CD14-positive monocyte (primary cell): ENCODE data around the gene CELF2. TPM values are rescaled to one million over a fixed set of nuclear protein-coding genes. Genes with fewer than 3 reads are reported as not detected.

Experiments
- DNase-seq, 3 donors: peaks; one replicate each; pipeline ENCODE4 v3.0.0-alpha.2; 2011 to 2022
- H2AFZ ChIP-seq: 2 replicates; pipeline ENCODE4 v1.6.0; 2012; ENCODE audit warnings: mild to moderate bottlenecking, low read depth, low read length, inconsistent platforms; ENCODE audit not compliant: insufficient read depth, poor library complexity, severe bottlenecking
- H3K27ac ChIP-seq, 2 donors: 1 replicate in 1 of 2; 2 replicates in 1 of 2; pipeline ENCODE4 v1.5.1; 2012 to 2013; ENCODE audit warnings: low read length in 2 of 2, control low read depth in 1 of 2, inconsistent platforms in 1 of 2, low read depth in 1 of 2, mild to moderate bottlenecking in 1 of 2
- H3K27me3 ChIP-seq, 2 donors: one replicate each; pipeline versions ENCODE4 v1.6.0 to v1.6.1; 2011 to 2013; ENCODE audit warnings: low read length in 2 of 2; ENCODE audit not compliant: control insufficient read depth in 2 of 2, insufficient read depth in 2 of 2
- H3K36me3 ChIP-seq, 2 donors: replicated peaks in 1 of 2; 1 replicate in 1 of 2; 2 replicates in 1 of 2; pipeline versions ENCODE4 v1.5.1 to v1.6.1; 2012 to 2013; ENCODE audit warnings: low read length in 2 of 2, control low read depth in 1 of 2, inconsistent platforms in 1 of 2, mild to moderate bottlenecking in 1 of 2; ENCODE audit not compliant: insufficient read depth in 2 of 2, control insufficient read depth in 1 of 2
- H3K4me1 ChIP-seq, 2 donors: 1 replicate in 1 of 2; 2 replicates in 1 of 2; pipeline versions ENCODE4 v1.5.1 to v1.6.1; 2012 to 2013; ENCODE audit warnings: low read length in 2 of 2, control low read depth in 1 of 2, inconsistent platforms in 1 of 2, mild to moderate bottlenecking in 1 of 2, moderate library complexity in 1 of 2; ENCODE audit not compliant: insufficient read depth in 2 of 2, control insufficient read depth in 1 of 2
- H3K4me2 ChIP-seq: replicated peaks from 2 replicates; pipeline ENCODE3; 2012; ENCODE audit warnings: low read length, moderate library complexity, mild to moderate bottlenecking; ENCODE audit not compliant: poor library complexity, severe bottlenecking; ENCODE audit errors: extremely low read depth
- H3K4me3 ChIP-seq, 3 experiments: fragments of 200-600 bp in 1 of 3; sonication (generic) in 1 of 3; replicated peaks in 1 of 3; 1 replicate in 2 of 3; 2 replicates in 1 of 3; pipeline ENCODE4 v1.5.1; 2011 to 2013; ENCODE audit warnings: low read length in 3 of 3, mild to moderate bottlenecking in 3 of 3, control low read depth in 2 of 3, low read depth in 2 of 3, inconsistent platforms in 1 of 3, moderate library complexity in 1 of 3
- H3K79me2 ChIP-seq: 2 replicates; pipeline ENCODE4 v1.6.0; 2012; ENCODE audit warnings: mild to moderate bottlenecking, control low read depth, inconsistent platforms, low read length, moderate library complexity; ENCODE audit not compliant: insufficient read depth
- H3K9ac ChIP-seq: 2 replicates; pipeline ENCODE4 v1.6.0; 2017; ENCODE audit warnings: low read length, mild to moderate bottlenecking; ENCODE audit not compliant: insufficient read depth, poor library complexity, severe bottlenecking
- H3K9me3 ChIP-seq, 2 donors: replicated peaks in 1 of 2; 1 replicate in 1 of 2; 2 replicates in 1 of 2; pipeline versions ENCODE4 v1.5.1 to v1.6.1; 2012 to 2013; ENCODE audit warnings: low read length in 2 of 2, control low read depth in 1 of 2; ENCODE audit not compliant: control insufficient read depth in 1 of 2, insufficient read depth in 1 of 2
- H4K20me1 ChIP-seq: 2 replicates; pipeline ENCODE4 v1.6.0; 2012; ENCODE audit warnings: mild to moderate bottlenecking, low read length, control low read depth, moderate library complexity; ENCODE audit not compliant: insufficient read depth
- H3K27ac Mint-ChIP-seq, 7 donors: one replicate each; pipeline ENCODE4 v1.8.0; 2020; ENCODE audit warnings: mild to moderate bottlenecking in 7 of 7, mixed read lengths in 7 of 7, moderate library complexity in 6 of 7, inconsistent platforms in 2 of 7
- H3K27me3 Mint-ChIP-seq, 3 donors: one replicate each; pipeline ENCODE4 v1.8.0; 2021 to 2022; ENCODE audit warnings: low read depth in 3 of 3, mild to moderate bottlenecking in 3 of 3, mixed read lengths in 3 of 3, moderate library complexity in 3 of 3, inconsistent platforms in 1 of 3
- H3K36me3 Mint-ChIP-seq, 2 donors: one replicate each; pipeline ENCODE4 v1.8.0; 2020; ENCODE audit warnings: mixed read lengths in 2 of 2, inconsistent platforms in 1 of 2, mild to moderate bottlenecking in 1 of 2
- H3K4me1 Mint-ChIP-seq: one replicate; pipeline ENCODE4 v1.8.0; 2020; ENCODE audit warnings: mild to moderate bottlenecking, mixed read lengths
- H3K4me3 Mint-ChIP-seq, 2 donors: one replicate each; pipeline ENCODE4 v1.8.0; 2020; ENCODE audit warnings: mild to moderate bottlenecking in 2 of 2, mixed read lengths in 2 of 2, moderate library complexity in 1 of 2
- H3K9me3 Mint-ChIP-seq, 7 donors: one replicate each; pipeline ENCODE4 v1.8.0; 2020 to 2022; ENCODE audit warnings: mixed read lengths in 7 of 7, mild to moderate bottlenecking in 6 of 7, moderate library complexity in 6 of 7, inconsistent platforms in 2 of 7
- CTCF ChIP-seq: fragments of 200-600 bp; IDR thresholded peaks from one replicate; pipeline ENCODE4 v1.8.0; 2022; ENCODE audit warnings: antibody characterized with exemption, mild to moderate bottlenecking
- WGBS: methylation state at CpG from one replicate; pipeline ENCODE4 v1.1.5; 2013; ENCODE audit warnings: missing lambda C conversion rate; ENCODE audit not compliant: insufficient coverage; 5-methylcytosine and 5-hydroxymethylcytosine counted together
- intact Hi-C, 2 donors: fragments of 100-400 bp; cut with micrococcal nuclease; formaldehyde crosslinking; loops; one replicate each; pipeline versions ENCODE4 v1.15.0 to v1.15.1; 2023
- polyA plus RNA-seq, 3 donors: library from polyadenylated mRNA; depleted of rRNA in 1 of 3; unstranded in 2 of 3; stranded (reverse) in 1 of 3; fragments of 300-500 nt in 2 of 3; fragments of >200 nt in 1 of 3; fragmentation: Illumina TruSeq in 2 of 3; gene quantifications; 1 replicate in 2 of 3; 2 replicates in 1 of 3; pipeline ENCODE4 v1.2.3, GENCODE V29; 2012 to 2021

The CELF2 gene
- polyA plus RNA-seq, 3 donors = 53.5 to 93.3 (median 80.5) TPM

GRCh38 chr10:11161910-11162309, 144.2 kb downstream of the CELF2 start:
- Mint-ChIP-seq H3K4me3 (no peak overlapping the region), H3K9me3 (peaks cover 0 to 3% (median 0%) of the 10 kb centered on the region in 7 donors), H3K27ac (peak overlapping the region in 6 of 7 donors; percentile 93 to 99 (median 98)), H3K4me1 (peaks cover 66% of the 10 kb centered on the region), H3K36me3 (peaks cover 2 to 6% of the 10 kb centered on the region in 2 donors), H3K27me3 (peaks cover 0 to 6% (median 0%) of the 10 kb centered on the region in 3 donors)
- peaks cover 55% of the 10 kb centered on the region for H3K79me2 ChIP-seq
- TF ChIP-seq CTCF = no peak
- no peak for DNase-seq
- H3K9ac ChIP-seq = no peak overlapping the region
- H3K4me2 ChIP-seq = peak overlapping the region; percentile 96
- no peaks in the 10 kb centered on the region for H3K36me3 ChIP-seq
- H3K9me3 ChIP-seq = no peaks in the 10 kb centered on the region
- H3K27me3 ChIP-seq = no peaks in the 10 kb centered on the region
- 98% methylated on average over 8 of the region's 10 CpGs for WGBS
- peak overlapping the region in 1 of 3 experiments; percentile 96 for H3K4me3 ChIP-seq
- peaks cover 15% of the 10 kb centered on the region for H4K20me1 ChIP-seq
- H3K27ac ChIP-seq = peak overlapping the region; percentile 75 to 91
- peaks cover 63 to 74% of the 10 kb centered on the region in 2 donors for H3K4me1 ChIP-seq
- no peak overlapping the region for H2AFZ ChIP-seq
- intact Hi-C loops = loop anchor here in 1 of 2 donors (5.0 kb wide), 1 partner anchor 65 kb away; no protein-coding TSS in a partner anchor

GRCh38 chr10:11162828-11163599, 145.3 kb downstream of the CELF2 start:
- peak overlapping the region; percentile 10 to 32 for H3K4me3 Mint-ChIP-seq
- Histone ChIP-seq H3K27ac (peak overlapping the region; percentile 91 to 95), H3K4me2 (peak overlapping the region; percentile 96), H3K9me3 (no peaks in the 10 kb centered on the region), H3K36me3 (no peaks in the 10 kb centered on the region), H3K4me1 (peaks cover 61 to 79% of the 10 kb centered on the region in 2 donors), H3K27me3 (no peaks in the 10 kb centered on the region), H3K9ac (peak overlapping the region; percentile 88), H3K4me3 (peak overlapping the region in 2 of 3 experiments; percentile 94 to 96), H2AFZ (no peak overlapping the region), H3K79me2 (peaks cover 66% of the 10 kb centered on the region), H4K20me1 (peaks cover 26% of the 10 kb centered on the region)
- peaks cover 0 to 6% (median 0%) of the 10 kb centered on the region in 3 donors for H3K27me3 Mint-ChIP-seq
- intact Hi-C loops = loop anchor here in 1 of 2 donors (5.0 kb wide), 1 partner anchor 64 kb away; no protein-coding TSS in a partner anchor
- H3K27ac Mint-ChIP-seq = peak overlapping the region in 6 of 7 donors; percentile 93 to 99 (median 98)
- peak; percentile 92 to 96 (median 93) for DNase-seq
- no peak for TF ChIP-seq CTCF
- peaks cover 0 to 3% (median 0%) of the 10 kb centered on the region in 7 donors for H3K9me3 Mint-ChIP-seq
- peaks cover 56% of the 10 kb centered on the region for H3K4me1 Mint-ChIP-seq
- peaks cover 6 to 8% of the 10 kb centered on the region in 2 donors for H3K36me3 Mint-ChIP-seq
- 20% methylated on average over 5 of the region's 10 CpGs for WGBS
